Activated CD8-positive, alpha-beta T cell treated with anti-CD3 and anti-CD28 coated beads, Interleukin-2, amount 10 ng/mL, durations not matched to agents 7 days and 5 days (primary cell): ENCODE measurements around the gene KLHL41. TPM values are rescaled to one million over a fixed set of nuclear protein-coding genes. Genes with fewer than 3 reads are reported as not detected.

Source experiments
- ATAC-seq: fragments of 150-1000 bp; cut with Tn5 transposase; one replicate; pipeline ENCODE4 v1.10.0; 2021; ENCODE audit warnings: moderate library complexity
- CTCF ChIA-PET: fragments of 350-600 bp; sonication (Branson Sonifier 250); formaldehyde crosslinking; loops from one replicate; lab custom pipeline; 2021; ENCODE audit warnings: antibody characterized with exemption; lab: Charles Lee
- POLR2A ChIA-PET: fragments of 350-600 bp; sonication (Branson Sonifier 250); formaldehyde crosslinking; loops from one replicate; lab custom pipeline; 2021; ENCODE audit warnings: antibody characterized with exemption; lab: Charles Lee
- DNase-seq: peaks from one replicate; pipeline ENCODE4 v3.0.0-alpha.2; 2020
- H3K27ac Mint-ChIP-seq: one replicate; pipeline ENCODE4 v1.8.0; 2021; ENCODE audit warnings: mild to moderate bottlenecking, mixed read lengths
- H3K27me3 Mint-ChIP-seq: one replicate; pipeline ENCODE4 v1.8.0; 2021; ENCODE audit warnings: low read depth, mixed read lengths
- H3K36me3 Mint-ChIP-seq: one replicate; pipeline ENCODE4 v1.8.0; 2021; ENCODE audit warnings: low read depth, mixed read lengths
- H3K4me1 Mint-ChIP-seq: one replicate; pipeline ENCODE4 v1.8.0; 2021; ENCODE audit warnings: low read depth, mixed read lengths
- H3K4me3 Mint-ChIP-seq: one replicate; pipeline ENCODE4 v1.8.0; 2021; ENCODE audit warnings: mild to moderate bottlenecking, mixed read lengths
- H3K9me3 Mint-ChIP-seq: one replicate; pipeline ENCODE4 v1.8.0; 2022; ENCODE audit warnings: mixed read lengths; ENCODE audit not compliant: insufficient read depth
- total RNA-seq, 2 experiments: library from RNA; stranded (reverse); gene quantifications; one replicate each; pipeline ENCODE4 v1.2.3, GENCODE V29; 2021

The KLHL41 gene
- total RNA-seq, 2 experiments from 2014 or later, result not detected

- Mint-ChIP-seq H3K4me1 (peaks cover 19% of the 10 kb centered on the region), H3K9me3 (no peaks in the 10 kb centered on the region), H3K36me3 (no peaks in the 10 kb centered on the region), H3K4me3 (peak within 1 kb of the TSS; percentile 84), H3K27ac (peak within 1 kb of the TSS; percentile 64), H3K27me3 (no peaks in the 10 kb centered on the region)
- peak; percentile 98 for ATAC-seq
- ChIA-PET CTCF (interaction anchor here (0.9 to 2.1 kb wide), 11 partner anchors 8 to 349 kb away, joined by 3 to 11 read pairs (median 3); partner anchors contain the start of gene FASTKD1), POLR2A (interaction anchor here (0.5 to 1.2 kb wide), 2 partner anchors 105 to 345 kb away, joined by 3 to 4 read pairs; partner anchors contain the start of gene METTL5)
- peak; percentile 85 for DNase-seq
Observed at GRCh38 chr2:169479257-169480078, 30.0 kb upstream of the KLHL41 start, which contains the start of gene BBS5. Gene BBS5 (plus strand): TSS chr2:169479494. CDS start chr2:169479554, 60 bp downstream.

- no peaks in the 10 kb centered on the region for H3K9me3 Mint-ChIP-seq
- no peaks in the 10 kb centered on the region for H3K36me3 Mint-ChIP-seq
- H3K27ac Mint-ChIP-seq, result no peak overlapping the region
- H3K27me3 Mint-ChIP-seq, result no peaks in the 10 kb centered on the region
- peak overlapping the region; percentile 84 for H3K4me3 Mint-ChIP-seq
- H3K4me1 Mint-ChIP-seq, result peaks cover 19% of the 10 kb centered on the region
- CTCF ChIA-PET, result interaction anchor here (0.9 to 2.1 kb wide), 7 partner anchors 8 to 348 kb away, joined by 3 to 11 read pairs (median 6); no protein-coding TSS in a partner anchor
- DNase-seq (no peak), ATAC-seq (no peak)
- POLR2A ChIA-PET, result interaction anchor here (1.2 kb wide), 1 partner anchor 105 kb away, joined by 4 read pairs; no protein-coding TSS in a partner anchor
Observed at GRCh38 chr2:169480079-169480465, 29.4 kb upstream of the KLHL41 start.

GRCh38 chr2:169485650-169486138, 23.8 kb upstream of the KLHL41 start:
- ChIA-PET CTCF (no interaction called here), POLR2A (no interaction called here)
- DNase-seq, result no peak
- Mint-ChIP-seq H3K4me1 (no peaks in the 10 kb centered on the region), H3K4me3 (no peak overlapping the region), H3K9me3 (no peaks in the 10 kb centered on the region), H3K27me3 (no peaks in the 10 kb centered on the region), H3K27ac (no peak overlapping the region), H3K36me3 (no peaks in the 10 kb centered on the region)
- no peak for ATAC-seq

GRCh38 chr2:169486487-169486886, 23.0 kb upstream of the KLHL41 start:
- POLR2A ChIA-PET, result no interaction called here
- H3K27ac Mint-ChIP-seq, result no peak overlapping the region
- no peaks in the 10 kb centered on the region for H3K27me3 Mint-ChIP-seq
- DNase-seq (no peak), ATAC-seq (no peak)
- no peak overlapping the region for H3K4me3 Mint-ChIP-seq
- no peaks in the 10 kb centered on the region for H3K4me1 Mint-ChIP-seq
- CTCF ChIA-PET, result no interaction called here
- no peaks in the 10 kb centered on the region for H3K36me3 Mint-ChIP-seq
- H3K9me3 Mint-ChIP-seq, result no peaks in the 10 kb centered on the region

- H3K9me3 Mint-ChIP-seq, result no peaks in the 10 kb centered on the region
- no peak overlapping the region for H3K4me3 Mint-ChIP-seq
- H3K27me3 Mint-ChIP-seq, result no peaks in the 10 kb centered on the region
- H3K4me1 Mint-ChIP-seq, result no peaks in the 10 kb centered on the region
- ChIA-PET CTCF (interaction anchor here (1.3 kb wide), 1 partner anchor 334 kb away, joined by 3 read pairs; the partner anchor contains the start of gene METTL5), POLR2A (no interaction called here)
- H3K36me3 Mint-ChIP-seq, result no peaks in the 10 kb centered on the region
- ATAC-seq (no peak), DNase-seq (no peak)
- H3K27ac Mint-ChIP-seq, result no peak overlapping the region
Observed at GRCh38 chr2:169490834-169491233, 18.7 kb upstream of the KLHL41 start.

- POLR2A ChIA-PET, result no interaction called here
- CTCF ChIA-PET, result interaction anchor here (1.3 kb wide), 1 partner anchor 333 kb away, joined by 3 read pairs; the partner anchor contains the start of gene METTL5
- Mint-ChIP-seq H3K4me1 (no peaks in the 10 kb centered on the region), H3K27me3 (no peaks in the 10 kb centered on the region), H3K4me3 (no peak overlapping the region), H3K27ac (no peak overlapping the region), H3K9me3 (no peaks in the 10 kb centered on the region), H3K36me3 (no peaks in the 10 kb centered on the region)
- ATAC-seq (no peak), DNase-seq (no peak)
Observed at GRCh38 chr2:169491378-169491777, 18.1 kb upstream of the KLHL41 start.

- POLR2A ChIA-PET, result no interaction called here
- H3K9me3 Mint-ChIP-seq, result no peaks in the 10 kb centered on the region
- no peak for ATAC-seq
Observed at GRCh38 chr2:169493360-169493759, 16.1 kb upstream of the KLHL41 start.

GRCh38 chr2:169495310-169495928, 14.1 kb upstream of the KLHL41 start:
- H3K27me3 Mint-ChIP-seq, result no peaks in the 10 kb centered on the region
- no peaks in the 10 kb centered on the region for H3K36me3 Mint-ChIP-seq
- POLR2A ChIA-PET, result no interaction called here
- no peaks in the 10 kb centered on the region for H3K9me3 Mint-ChIP-seq
- no peaks in the 10 kb centered on the region for H3K4me1 Mint-ChIP-seq
- CTCF ChIA-PET, result no interaction called here
- no peak for DNase-seq
- ATAC-seq, result no peak
- no peak overlapping the region for H3K4me3 Mint-ChIP-seq
- H3K27ac Mint-ChIP-seq, result no peak overlapping the region

More at GRCh38 chr2:169493360-169493759, 16.1 kb upstream of the KLHL41 start:
- Mint-ChIP-seq H3K4me3 (no peak overlapping the region), H3K27ac (no peak overlapping the region), H3K4me1 (no peaks in the 10 kb centered on the region), H3K36me3 (no peaks in the 10 kb centered on the region), H3K27me3 (no peaks in the 10 kb centered on the region)
- CTCF ChIA-PET, result interaction anchor here (1.2 kb wide), 1 partner anchor 14 kb away, joined by 6 read pairs; the partner anchor contains the start of gene BBS5
- no peak for DNase-seq

GRCh38 chr2:169504651-169505050, 4.9 kb upstream of the KLHL41 start:
- ChIA-PET POLR2A (no interaction called here), CTCF (interaction anchor here (0.6 kb wide), 1 partner anchor 179 kb away, joined by 3 read pairs; no protein-coding TSS in a partner anchor)
- H3K36me3 Mint-ChIP-seq, result no peaks in the 10 kb centered on the region
- ATAC-seq (no peak), DNase-seq (no peak)
- H3K4me1 Mint-ChIP-seq, result no peaks in the 10 kb centered on the region
- no peak overlapping the region for H3K27ac Mint-ChIP-seq
- no peaks in the 10 kb centered on the region for H3K27me3 Mint-ChIP-seq
- H3K9me3 Mint-ChIP-seq, result no peaks in the 10 kb centered on the region
- H3K4me3 Mint-ChIP-seq, result no peak overlapping the region

- H3K27me3 Mint-ChIP-seq, result peaks cover 2% of the 10 kb centered on the region
- no peak for ATAC-seq
- CTCF ChIA-PET, result interaction anchor here (1.0 to 1.4 kb wide), 2 partner anchors 13 to 20 kb away, joined by 3 to 4 read pairs; no protein-coding TSS in a partner anchor
- no peak overlapping the region for H3K27ac Mint-ChIP-seq
- H3K4me3 Mint-ChIP-seq, result no peak overlapping the region
- no peaks in the 10 kb centered on the region for H3K36me3 Mint-ChIP-seq
- H3K4me1 Mint-ChIP-seq, result no peaks in the 10 kb centered on the region
- H3K9me3 Mint-ChIP-seq, result no peaks in the 10 kb centered on the region
- DNase-seq, result no peak
- POLR2A ChIA-PET, result no interaction called here
Observed at GRCh38 chr2:169507698-169508097, 1.8 kb upstream of the KLHL41 start.

GRCh38 chr2:169509955-169510354, 453 bp downstream of the KLHL41 start:
- Mint-ChIP-seq H3K9me3 (no peaks in the 10 kb centered on the region), H3K27ac (no peak overlapping the region), H3K4me1 (no peaks in the 10 kb centered on the region), H3K4me3 (no peak overlapping the region), H3K27me3 (peaks cover 2% of the 10 kb centered on the region), H3K36me3 (no peaks in the 10 kb centered on the region)
- ATAC-seq (no peak), DNase-seq (no peak)
- ChIA-PET POLR2A (no interaction called here), CTCF (interaction anchor here (1.4 kb wide), 1 partner anchor 18 kb away, joined by 4 read pairs; no protein-coding TSS in a partner anchor)
